Fibroblast of pulmonary artery (primary cell): ENCODE measurements around the gene DNAI1.
A peak's percentile ranks its signal among the peaks of the same experiment; 100 is the strongest.

Source experiments
- DNase-seq: peaks from one replicate; pipeline ENCODE4 v3.0.0-alpha.2; 2010; ENCODE audit warnings: low read depth
- H3K4me3 ChIP-seq: replicated peaks from 2 replicates; pipeline ENCODE4 v1.5.1; 2011; ENCODE audit warnings: low read depth, mild to moderate bottlenecking, control low read depth, low read length, moderate library complexity
- TF ChIP-seq, protein P1 (sequence below): IDR thresholded peaks from 2 replicates; pipeline ENCODE4 v1.5.1; 2011; ENCODE audit warnings: mild to moderate bottlenecking, control low read depth, low read length, inconsistent platforms; ENCODE audit errors: missing control alignments

DNAI1 gene

GRCh38 chr9:34510497-34511468, 52.2 kb downstream of the DNAI1 start:
- H3K4me3 ChIP-seq, result no peak overlapping the region
- no peak for DNase-seq
- TF ChIP-seq, protein P1, sequence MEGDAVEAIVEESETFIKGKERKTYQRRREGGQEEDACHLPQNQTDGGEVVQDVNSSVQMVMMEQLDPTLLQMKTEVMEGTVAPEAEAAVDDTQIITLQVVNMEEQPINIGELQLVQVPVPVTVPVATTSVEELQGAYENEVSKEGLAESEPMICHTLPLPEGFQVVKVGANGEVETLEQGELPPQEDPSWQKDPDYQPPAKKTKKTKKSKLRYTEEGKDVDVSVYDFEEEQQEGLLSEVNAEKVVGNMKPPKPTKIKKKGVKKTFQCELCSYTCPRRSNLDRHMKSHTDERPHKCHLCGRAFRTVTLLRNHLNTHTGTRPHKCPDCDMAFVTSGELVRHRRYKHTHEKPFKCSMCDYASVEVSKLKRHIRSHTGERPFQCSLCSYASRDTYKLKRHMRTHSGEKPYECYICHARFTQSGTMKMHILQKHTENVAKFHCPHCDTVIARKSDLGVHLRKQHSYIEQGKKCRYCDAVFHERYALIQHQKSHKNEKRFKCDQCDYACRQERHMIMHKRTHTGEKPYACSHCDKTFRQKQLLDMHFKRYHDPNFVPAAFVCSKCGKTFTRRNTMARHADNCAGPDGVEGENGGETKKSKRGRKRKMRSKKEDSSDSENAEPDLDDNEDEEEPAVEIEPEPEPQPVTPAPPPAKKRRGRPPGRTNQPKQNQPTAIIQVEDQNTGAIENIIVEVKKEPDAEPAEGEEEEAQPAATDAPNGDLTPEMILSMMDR, result no peak

GRCh38 chr9:34512131-34513078, 53.8 kb downstream of the DNAI1 start:
- DNase-seq, result no peak
- TF ChIP-seq, protein P1, result no peak
- no peak overlapping the region for H3K4me3 ChIP-seq

GRCh38 chr9:34513567-34514214, 55.1 kb downstream of the DNAI1 start:
- peak; percentile 8 for DNase-seq
- TF ChIP-seq, protein P1, result no peak
- H3K4me3 ChIP-seq, result no peak overlapping the region

- DNase-seq, result no peak
- TF ChIP-seq, protein P1, result no peak
- H3K4me3 ChIP-seq, result no peak overlapping the region
Observed at GRCh38 chr9:34514401-34514800, 55.8 kb downstream of the DNAI1 start.

DNA sequence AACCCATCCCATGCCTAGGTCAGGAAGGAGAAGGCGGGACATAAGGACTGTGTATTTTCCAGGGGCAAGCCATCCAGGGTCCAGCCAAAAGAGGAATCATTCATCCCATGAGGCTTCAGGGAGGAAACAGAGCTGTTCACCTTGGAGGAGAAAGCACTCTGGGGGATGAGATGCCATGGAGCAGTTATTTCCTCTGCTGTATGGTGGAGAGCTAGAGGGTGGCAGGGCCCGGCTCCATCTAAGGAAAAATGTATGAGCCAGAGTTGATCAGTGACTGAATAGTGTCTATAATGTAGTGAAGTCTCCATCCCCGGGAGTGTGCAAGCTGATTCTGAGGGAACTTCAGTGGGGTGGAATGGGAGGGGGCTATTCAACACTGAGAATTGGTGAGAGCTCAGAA, 56.2 kb downstream of the DNAI1 start:
- TF ChIP-seq, protein P1, result no peak
- no peak overlapping the region for H3K4me3 ChIP-seq
- DNase-seq, result no peak

DNA sequence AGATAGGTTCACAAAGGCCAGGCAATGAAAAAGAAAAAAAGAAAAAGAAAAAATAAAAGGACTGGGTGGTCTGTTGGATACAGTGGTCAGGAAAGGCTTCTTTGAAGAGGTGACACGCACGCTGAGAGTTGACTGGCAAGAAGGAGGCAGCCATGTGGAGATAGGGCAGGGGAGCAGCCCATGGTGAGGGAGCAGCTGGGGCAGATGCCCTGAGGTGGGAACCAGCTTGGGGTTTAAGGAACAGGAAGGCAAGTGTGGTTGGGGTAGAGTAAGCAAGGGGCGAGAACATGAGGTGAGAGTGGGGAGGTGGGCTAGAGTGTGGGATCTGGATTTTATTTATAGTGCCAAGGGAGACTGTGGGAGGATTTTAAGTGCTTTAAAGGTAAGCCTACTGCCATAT, 57.4 kb downstream of the DNAI1 start:
- no peak for DNase-seq
- TF ChIP-seq, protein P1, result no peak
- no peak overlapping the region for H3K4me3 ChIP-seq
